Measurements from ENCODE around the gene MRPS34.

The MRPS34 gene

DNA sequence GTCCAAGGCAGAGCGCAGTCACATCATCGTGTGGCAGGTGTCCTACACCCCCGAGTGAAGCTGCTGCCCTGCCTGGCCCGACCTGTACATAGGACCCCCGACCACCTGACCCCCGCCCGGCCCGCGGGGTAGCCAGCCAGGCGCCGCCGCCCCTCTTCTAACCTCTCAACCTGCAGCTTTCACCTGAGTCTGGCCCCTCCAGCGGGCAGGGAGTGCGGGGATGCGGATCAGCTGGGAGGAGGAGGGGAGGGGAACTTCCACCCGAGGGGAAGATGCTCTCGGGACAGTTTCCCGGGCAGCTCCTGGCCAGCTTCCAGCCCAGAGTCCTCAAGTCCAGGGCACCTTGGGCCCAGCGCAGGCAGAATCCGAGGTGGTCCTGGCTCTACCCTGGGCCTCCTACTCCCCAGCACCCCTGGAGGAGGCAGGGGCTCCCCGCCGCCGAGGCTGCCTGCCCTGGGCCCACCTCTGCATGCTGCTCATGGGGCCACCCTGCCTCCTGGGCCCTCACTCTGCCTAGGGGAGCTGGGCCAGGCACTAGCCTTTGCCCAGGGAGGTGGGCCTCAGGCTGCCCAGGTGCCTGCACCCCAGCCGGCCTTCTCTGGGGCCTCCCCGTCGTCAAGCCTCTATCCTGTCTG is 4.0 kb downstream of the MRPS34 start:
- H3K9ac ChIP-seq (ENCODE audit: low read length): no peak overlapping the region
- no peaks in the 10 kb centered on the region for H3K27me3 ChIP-seq (ENCODE audit: low read depth, low read length)
- H4K20me1 ChIP-seq (ENCODE audit: insufficient read depth, low read length): no peaks in the 10 kb centered on the region
- TF ChIP-seq, protein P1, sequence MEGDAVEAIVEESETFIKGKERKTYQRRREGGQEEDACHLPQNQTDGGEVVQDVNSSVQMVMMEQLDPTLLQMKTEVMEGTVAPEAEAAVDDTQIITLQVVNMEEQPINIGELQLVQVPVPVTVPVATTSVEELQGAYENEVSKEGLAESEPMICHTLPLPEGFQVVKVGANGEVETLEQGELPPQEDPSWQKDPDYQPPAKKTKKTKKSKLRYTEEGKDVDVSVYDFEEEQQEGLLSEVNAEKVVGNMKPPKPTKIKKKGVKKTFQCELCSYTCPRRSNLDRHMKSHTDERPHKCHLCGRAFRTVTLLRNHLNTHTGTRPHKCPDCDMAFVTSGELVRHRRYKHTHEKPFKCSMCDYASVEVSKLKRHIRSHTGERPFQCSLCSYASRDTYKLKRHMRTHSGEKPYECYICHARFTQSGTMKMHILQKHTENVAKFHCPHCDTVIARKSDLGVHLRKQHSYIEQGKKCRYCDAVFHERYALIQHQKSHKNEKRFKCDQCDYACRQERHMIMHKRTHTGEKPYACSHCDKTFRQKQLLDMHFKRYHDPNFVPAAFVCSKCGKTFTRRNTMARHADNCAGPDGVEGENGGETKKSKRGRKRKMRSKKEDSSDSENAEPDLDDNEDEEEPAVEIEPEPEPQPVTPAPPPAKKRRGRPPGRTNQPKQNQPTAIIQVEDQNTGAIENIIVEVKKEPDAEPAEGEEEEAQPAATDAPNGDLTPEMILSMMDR (IDR thresholded peaks at IDR 0.05; ENCODE audit: low read depth, low read length): no peak
- TF ChIP-seq EZH2phosphoT487 (IDR thresholded peaks at IDR 0.05; ENCODE audit: low read depth): no peak
- peaks cover 18% of the 10 kb centered on the region for H3K79me2 ChIP-seq (ENCODE audit: low read length)
- H3K27ac ChIP-seq (ENCODE audit: low read length): no peak overlapping the region
- H3K36me3 ChIP-seq (replicated peaks; ENCODE audit: low read depth, low read length): peaks cover 9% of the 10 kb centered on the region
- peaks cover 3% of the 10 kb centered on the region; the same call in 1 of the 2 replicates for H3K4me1 ChIP-seq (ENCODE audit: low read length)
- H3K4me2 ChIP-seq (ENCODE audit: low read length): no peak overlapping the region
- no peak overlapping the region for H2AFZ ChIP-seq (ENCODE audit: low read depth, low read length)
- no peak overlapping the region for H3K4me3 ChIP-seq (ENCODE audit: low read length)
- no peaks in the 10 kb centered on the region for H3K9me3 ChIP-seq (ENCODE audit: insufficient read depth, low read length)

DNA sequence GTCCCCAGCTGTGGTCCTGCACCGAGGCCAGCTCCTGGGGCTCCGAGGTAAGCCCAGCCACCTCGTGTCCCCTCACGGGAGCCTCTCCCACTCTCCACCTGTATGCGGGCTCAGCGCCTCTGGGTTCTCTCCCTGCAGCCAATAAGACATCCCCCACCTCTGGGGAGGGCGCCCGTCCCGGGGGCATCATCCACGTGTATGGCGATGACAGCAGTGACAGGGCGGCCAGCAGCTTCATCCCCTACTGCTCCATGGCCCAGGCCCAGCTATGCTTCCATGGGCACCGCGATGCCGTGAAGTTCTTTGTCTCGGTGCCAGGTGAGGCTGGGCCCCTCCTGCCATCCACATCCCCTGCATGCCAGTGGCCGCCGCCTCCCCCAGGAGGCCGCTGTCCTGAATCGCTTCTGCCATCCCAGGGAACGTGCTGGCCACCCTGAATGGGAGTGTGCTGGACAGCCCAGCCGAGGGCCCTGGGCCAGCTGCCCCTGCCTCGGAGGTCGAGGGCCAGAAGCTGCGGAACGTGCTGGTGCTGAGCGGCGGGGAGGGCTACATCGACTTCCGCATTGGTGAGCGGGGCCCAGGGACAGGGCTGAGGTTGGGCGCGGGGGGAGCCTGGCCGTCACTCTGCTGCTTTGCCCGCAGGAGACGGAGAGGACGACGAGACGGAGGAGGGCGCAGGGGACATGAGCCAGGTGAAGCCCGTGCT is 4.7 kb downstream of the MRPS34 start:
- no peaks in the 10 kb centered on the region for H3K27me3 ChIP-seq (ENCODE audit: low read depth, low read length)

DNA sequence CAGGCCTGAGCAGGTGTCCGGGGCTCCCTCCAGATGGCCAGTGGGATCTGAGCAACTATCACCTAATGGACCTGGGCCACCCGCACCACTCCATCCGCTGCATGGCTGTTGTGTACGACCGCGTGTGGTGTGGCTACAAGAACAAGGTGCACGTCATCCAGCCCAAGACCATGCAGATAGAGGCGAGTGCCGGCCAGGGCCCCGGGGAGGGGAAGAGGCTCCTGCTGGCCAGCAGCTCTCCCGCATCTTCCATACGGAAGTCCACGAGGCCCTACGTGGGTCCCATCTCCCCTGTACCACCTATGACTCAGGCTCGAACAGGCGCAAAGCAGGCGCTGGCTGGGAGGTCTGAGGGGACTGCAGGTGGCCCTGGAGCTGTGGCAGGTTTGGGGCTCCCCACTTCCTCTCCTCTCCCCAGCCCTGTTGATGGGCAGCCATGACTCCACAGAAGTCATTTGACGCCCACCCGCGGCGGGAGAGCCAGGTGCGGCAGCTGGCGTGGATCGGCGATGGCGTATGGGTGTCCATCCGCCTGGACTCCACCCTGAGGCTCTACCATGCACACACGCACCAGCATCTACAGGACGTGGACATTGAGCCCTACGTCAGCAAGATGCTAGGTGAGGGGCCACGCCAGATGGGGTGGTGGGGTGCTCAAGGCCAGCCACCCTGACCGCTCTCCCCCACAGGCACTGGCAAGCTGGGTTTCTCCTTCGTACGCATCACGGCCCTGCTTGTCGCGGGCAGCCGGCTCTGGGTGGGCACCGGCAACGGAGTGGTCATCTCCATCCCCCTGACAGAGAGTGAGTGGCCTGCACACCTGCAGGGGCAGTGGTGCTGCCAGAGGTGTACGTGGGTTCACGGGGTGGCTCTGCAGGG is 5.6 kb downstream of the MRPS34 start:
- TF ChIP-seq, protein P1 (IDR thresholded peaks at IDR 0.05; ENCODE audit: low read depth, low read length): no peak
- TF ChIP-seq EZH2phosphoT487 (IDR thresholded peaks at IDR 0.05; ENCODE audit: low read depth): no peak
- Histone ChIP-seq H3K4me3 (ENCODE audit: low read length) (no peak overlapping the region), H3K9me3 (ENCODE audit: insufficient read depth, low read length) (no peaks in the 10 kb centered on the region), H4K20me1 (ENCODE audit: insufficient read depth, low read length) (no peaks in the 10 kb centered on the region), H3K36me3 (replicated peaks; ENCODE audit: low read depth, low read length) (peaks cover 9% of the 10 kb centered on the region), H3K27me3 (ENCODE audit: low read depth, low read length) (no peaks in the 10 kb centered on the region), H3K27ac (ENCODE audit: low read length) (no peak overlapping the region), H3K4me1 (ENCODE audit: low read length) (peaks cover 3% of the 10 kb centered on the region; the same call in 1 of the 2 replicates), H2AFZ (ENCODE audit: low read depth, low read length) (no peak overlapping the region), H3K4me2 (ENCODE audit: low read length) (no peak overlapping the region), H3K79me2 (ENCODE audit: low read length) (peaks cover 7% of the 10 kb centered on the region), H3K9ac (ENCODE audit: low read length) (no peak overlapping the region)

More for the DNA sequence above, 4.7 kb downstream of the MRPS34 start:
- no peak overlapping the region for H2AFZ ChIP-seq (ENCODE audit: low read depth, low read length)
- H3K79me2 ChIP-seq (ENCODE audit: low read length): peaks cover 13% of the 10 kb centered on the region
- H3K4me3 ChIP-seq (ENCODE audit: low read length): no peak overlapping the region
- H3K27ac ChIP-seq (ENCODE audit: low read length): no peak overlapping the region
- TF ChIP-seq, protein P1 (IDR thresholded peaks at IDR 0.05; ENCODE audit: low read depth, low read length): no peak
- TF ChIP-seq EZH2phosphoT487 (IDR thresholded peaks at IDR 0.05; ENCODE audit: low read depth): no peak
- peaks cover 3% of the 10 kb centered on the region; the same call in 1 of the 2 replicates for H3K4me1 ChIP-seq (ENCODE audit: low read length)
- no peak overlapping the region for H3K4me2 ChIP-seq (ENCODE audit: low read length)
- H3K9ac ChIP-seq (ENCODE audit: low read length): no peak overlapping the region
- H3K9me3 ChIP-seq (ENCODE audit: insufficient read depth, low read length): no peaks in the 10 kb centered on the region
- peaks cover 9% of the 10 kb centered on the region for H3K36me3 ChIP-seq (replicated peaks; ENCODE audit: low read depth, low read length)
- no peaks in the 10 kb centered on the region for H4K20me1 ChIP-seq (ENCODE audit: insufficient read depth, low read length)

DNA sequence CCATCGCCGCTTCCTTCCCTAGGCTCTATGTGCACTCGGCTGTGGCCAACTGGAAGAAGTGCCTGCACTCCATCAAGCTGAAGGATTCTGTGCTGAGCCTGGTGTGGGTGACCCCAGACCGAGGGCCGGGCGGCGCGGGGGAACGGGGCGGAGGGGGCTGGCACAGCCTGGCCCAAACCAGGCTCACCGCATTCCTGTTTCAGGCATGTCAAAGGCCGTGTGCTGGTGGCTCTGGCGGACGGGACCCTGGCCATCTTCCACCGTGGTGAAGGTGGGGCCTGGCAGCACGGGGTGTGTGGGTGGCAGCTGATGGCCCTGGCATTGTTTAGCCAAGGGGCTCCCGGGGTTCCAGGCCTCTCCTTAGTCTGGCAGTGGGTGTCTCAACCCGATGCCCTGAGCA is 6.2 kb downstream of the MRPS34 start:
- Histone ChIP-seq H3K9me3 (ENCODE audit: insufficient read depth, low read length) (no peaks in the 10 kb centered on the region), H3K4me2 (ENCODE audit: low read length) (no peak overlapping the region), H3K4me3 (ENCODE audit: low read length) (no peak overlapping the region), H2AFZ (ENCODE audit: low read depth, low read length) (no peak overlapping the region), H3K79me2 (ENCODE audit: low read length) (peaks cover under 1% of the 10 kb centered on the region), H3K36me3 (replicated peaks; ENCODE audit: low read depth, low read length) (peaks cover 6% of the 10 kb centered on the region), H3K27me3 (ENCODE audit: low read depth, low read length) (no peaks in the 10 kb centered on the region), H4K20me1 (ENCODE audit: insufficient read depth, low read length) (no peaks in the 10 kb centered on the region), H3K4me1 (ENCODE audit: low read length) (peaks cover 3% of the 10 kb centered on the region; the same call in 1 of the 2 replicates), H3K27ac (ENCODE audit: low read length) (no peak overlapping the region), H3K9ac (ENCODE audit: low read length) (no peak overlapping the region)
- TF ChIP-seq EZH2phosphoT487 (IDR thresholded peaks at IDR 0.05; ENCODE audit: low read depth): no peak
- TF ChIP-seq, protein P1 (IDR thresholded peaks at IDR 0.05; ENCODE audit: low read depth, low read length): no peak

All from OCI-LY3 (cell line).